MCF 10A (cell line): Measurements from ENCODE around the gene MMP19. TPM values are rescaled to one million over a fixed set of nuclear protein-coding genes. Genes with fewer than 3 reads are reported as not detected.

Source experiments
- BruUV-seq: library from RNA; stranded (reverse); fragments of 400-500 nt; replicated peaks from 2 replicates; lab custom pipeline; 2021; lab: Mats Ljungman, UMichigan
- CTCF ChIA-PET: fragments of 300-600 bp; sonication (Branson Sonifier 250); formaldehyde crosslinking; extraction: SDS; loops from one replicate; lab custom pipeline; 2021; ENCODE audit warnings: antibody characterized with exemption, inconsistent platforms; lab: Yijun Ruan, JAX
- POLR2A ChIA-PET: fragments of 300-600, 350-650 bp; sonication (Branson Sonifier 250); formaldehyde crosslinking; extraction: SDS; loops from one replicate; lab custom pipeline; 2020; ENCODE audit warnings: antibody characterized with exemption, inconsistent platforms; lab: Yijun Ruan, JAX
- DNase-seq: peaks from one replicate; pipeline ENCODE4 v3.0.0-alpha.2; 2018; ENCODE audit not compliant: unreplicated experiment
- H3K27ac Mint-ChIP-seq: one replicate; pipeline ENCODE4 v1.8.0; 2022; ENCODE audit warnings: mild to moderate bottlenecking, low read depth, mixed read lengths; ENCODE audit not compliant: unreplicated experiment
- H3K27me3 Mint-ChIP-seq: one replicate; pipeline ENCODE4 v1.8.0; 2022; ENCODE audit warnings: mixed read lengths; ENCODE audit not compliant: insufficient read depth, unreplicated experiment
- H3K36me3 Mint-ChIP-seq: one replicate; pipeline ENCODE4 v1.8.0; 2022; ENCODE audit warnings: mild to moderate bottlenecking, moderate library complexity, mixed read lengths; ENCODE audit not compliant: insufficient read depth, unreplicated experiment
- H3K4me1 Mint-ChIP-seq: one replicate; pipeline ENCODE4 v1.8.0; 2022; ENCODE audit warnings: mixed read lengths; ENCODE audit not compliant: insufficient read depth, unreplicated experiment
- H3K4me3 Mint-ChIP-seq: one replicate; pipeline ENCODE4 v1.8.0; 2022; ENCODE audit warnings: mild to moderate bottlenecking, moderate library complexity, mixed read lengths; ENCODE audit not compliant: unreplicated experiment
- H3K9me3 Mint-ChIP-seq: one replicate; pipeline ENCODE4 v1.8.0; 2022; ENCODE audit warnings: mixed read lengths; ENCODE audit not compliant: unreplicated experiment
- intact Hi-C: fragments of 100-400 bp; cut with micrococcal nuclease; formaldehyde crosslinking; loops from 2 replicates; pipeline ENCODE4 v1.14.1; 2022
- total RNA-seq: library from RNA; stranded (reverse); gene quantifications from 2 replicates; pipeline ENCODE4 v1.2.3, GENCODE V29; 2022
- TF ChIP-seq, protein P1 (sequence below): fragments of 200-600 bp; IDR thresholded peaks from one replicate; pipeline ENCODE4 v1.8.0; 2022; ENCODE audit warnings: antibody characterized with exemption, mild to moderate bottlenecking; ENCODE audit not compliant: unreplicated experiment

MMP19 gene
- total RNA-seq, 1 experiment from 2014 or later, result 3.7 TPM

DNA sequence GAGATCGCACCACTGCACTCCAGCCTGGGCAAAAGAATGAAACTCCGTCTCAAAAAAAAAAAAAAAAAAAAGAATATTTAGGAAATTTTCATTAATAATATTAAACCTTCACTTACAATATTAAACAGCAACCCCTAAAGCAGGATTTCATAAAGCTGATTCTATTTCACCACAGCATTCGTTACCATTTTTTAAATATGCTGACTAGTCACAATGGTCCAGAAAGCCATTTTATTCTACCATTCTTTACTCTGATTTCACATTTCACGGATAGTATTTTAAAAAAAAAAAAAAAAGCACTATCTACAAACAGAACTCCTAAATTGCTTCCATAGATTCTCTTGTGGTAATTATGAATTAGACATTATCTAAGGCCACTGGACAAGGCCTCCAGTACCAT, 52.8 kb downstream of the MMP19 start:
- Mint-ChIP-seq H3K36me3 (peaks cover 89% of the 10 kb centered on the region), H3K4me3 (no peak overlapping the region), H3K27me3 (no peaks in the 10 kb centered on the region), H3K27ac (no peak overlapping the region), H3K4me1 (no peaks in the 10 kb centered on the region), H3K9me3 (no peaks in the 10 kb centered on the region)
- no peak for DNase-seq
- TF ChIP-seq, protein P1, sequence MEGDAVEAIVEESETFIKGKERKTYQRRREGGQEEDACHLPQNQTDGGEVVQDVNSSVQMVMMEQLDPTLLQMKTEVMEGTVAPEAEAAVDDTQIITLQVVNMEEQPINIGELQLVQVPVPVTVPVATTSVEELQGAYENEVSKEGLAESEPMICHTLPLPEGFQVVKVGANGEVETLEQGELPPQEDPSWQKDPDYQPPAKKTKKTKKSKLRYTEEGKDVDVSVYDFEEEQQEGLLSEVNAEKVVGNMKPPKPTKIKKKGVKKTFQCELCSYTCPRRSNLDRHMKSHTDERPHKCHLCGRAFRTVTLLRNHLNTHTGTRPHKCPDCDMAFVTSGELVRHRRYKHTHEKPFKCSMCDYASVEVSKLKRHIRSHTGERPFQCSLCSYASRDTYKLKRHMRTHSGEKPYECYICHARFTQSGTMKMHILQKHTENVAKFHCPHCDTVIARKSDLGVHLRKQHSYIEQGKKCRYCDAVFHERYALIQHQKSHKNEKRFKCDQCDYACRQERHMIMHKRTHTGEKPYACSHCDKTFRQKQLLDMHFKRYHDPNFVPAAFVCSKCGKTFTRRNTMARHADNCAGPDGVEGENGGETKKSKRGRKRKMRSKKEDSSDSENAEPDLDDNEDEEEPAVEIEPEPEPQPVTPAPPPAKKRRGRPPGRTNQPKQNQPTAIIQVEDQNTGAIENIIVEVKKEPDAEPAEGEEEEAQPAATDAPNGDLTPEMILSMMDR, result no peak
- ChIA-PET CTCF (interaction anchor here (0.6 kb wide), 1 partner anchor 52 kb away, joined by 3 read pairs; no protein-coding TSS in a partner anchor), POLR2A (interaction anchor here (0.7 to 2.5 kb wide), 2 partner anchors 8 to 28 kb away, joined by 4 to 9 read pairs; partner anchors contain the start of genes ORMDL2 and SARNP)
- BruUV-seq, result no TSS peak
- intact Hi-C loops, result no loop called here

DNA sequence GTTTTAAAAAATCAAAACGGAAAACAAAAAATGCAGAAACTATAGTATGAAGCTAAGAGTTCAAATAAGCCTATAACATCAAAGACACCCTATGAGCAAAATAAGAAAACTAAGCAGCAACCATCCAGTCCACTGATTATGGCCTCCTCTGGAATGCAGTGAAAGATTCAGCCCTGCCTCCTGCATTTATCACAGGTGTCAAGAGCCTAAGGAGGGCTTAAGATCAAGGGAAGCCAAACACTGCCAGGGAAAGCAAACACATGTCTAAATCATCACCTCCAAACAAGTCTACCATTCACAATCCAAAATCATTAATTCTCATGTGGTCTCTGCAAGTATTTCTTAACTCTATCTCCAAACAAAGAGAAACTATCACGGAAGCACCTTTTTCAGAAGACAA, 53.6 kb downstream of the MMP19 start:
- no peak overlapping the region for H3K4me3 Mint-ChIP-seq
- POLR2A ChIA-PET, result interaction anchor here (0.7 to 2.5 kb wide), 2 partner anchors 28 to 138 kb away, joined by 3 to 9 read pairs; partner anchors contain the start of genes ORMDL2 and SARNP
- H3K9me3 Mint-ChIP-seq, result no peaks in the 10 kb centered on the region
- H3K27ac Mint-ChIP-seq, result no peak overlapping the region
- no peaks in the 10 kb centered on the region for H3K4me1 Mint-ChIP-seq
- no peak for DNase-seq
- no TSS peak for BruUV-seq
- CTCF ChIA-PET, result interaction anchor here (1.7 kb wide), 1 partner anchor 51 kb away, joined by 12 read pairs; no protein-coding TSS in a partner anchor
- H3K27me3 Mint-ChIP-seq, result no peaks in the 10 kb centered on the region
- intact Hi-C loops, result no loop called here
- TF ChIP-seq, protein P1, result no peak
- peaks cover 87% of the 10 kb centered on the region for H3K36me3 Mint-ChIP-seq

DNA sequence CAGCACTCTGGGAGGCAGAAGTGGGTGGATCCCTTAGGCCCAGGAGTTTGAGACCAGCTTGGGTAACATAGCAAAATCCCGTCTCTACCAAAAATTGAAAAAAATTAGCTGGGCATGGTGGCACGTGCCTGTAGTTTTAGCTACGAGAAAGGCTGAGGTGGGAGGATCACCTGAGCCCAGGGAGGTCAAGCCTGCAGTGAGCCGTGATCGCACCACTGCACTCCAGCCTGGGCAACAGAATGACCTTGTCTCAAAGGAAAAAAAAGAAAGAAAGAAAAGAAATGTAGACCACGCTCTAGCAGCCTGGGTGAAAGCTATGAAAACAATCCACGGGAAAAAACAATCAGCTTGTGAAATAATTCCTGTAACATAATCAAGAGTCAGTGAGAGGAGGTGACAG, 54.2 kb downstream of the MMP19 start:
- CTCF ChIA-PET, result interaction anchor here (0.5 to 1.7 kb wide), 3 partner anchors 13 to 272 kb away, joined by 3 to 12 read pairs (median 3); no protein-coding TSS in a partner anchor
- no TSS peak for BruUV-seq
- Mint-ChIP-seq H3K27me3 (no peaks in the 10 kb centered on the region), H3K36me3 (peaks cover 87% of the 10 kb centered on the region), H3K9me3 (no peaks in the 10 kb centered on the region), H3K4me1 (no peaks in the 10 kb centered on the region), H3K27ac (no peak overlapping the region), H3K4me3 (no peak overlapping the region)
- no peak for DNase-seq
- POLR2A ChIA-PET, result interaction anchor here (0.7 to 2.5 kb wide), 2 partner anchors 29 to 139 kb away, joined by 3 to 9 read pairs; partner anchors contain the start of genes ORMDL2 and SARNP
- intact Hi-C loops, result no loop called here
- TF ChIP-seq, protein P1, result no peak

Other genes with a start within 250 kb of the MMP19 start
- not detected in 2 replicates for gene OR10P1, start 206.0 kb downstream of the MMP19 start, total RNA-seq
- gene ITGA7, start 135.0 kb downstream of the MMP19 start, total RNA-seq, result 2.1 and 3.0 TPM in 2 replicates
- gene BLOC1S1, start 126.9 kb downstream of the MMP19 start, total RNA-seq, result 75.8 and 84.3 TPM in 2 replicates
- 2.5 and 3.9 TPM in 2 replicates for gene RDH5, start 122.5 kb downstream of the MMP19 start, total RNA-seq
- 552 and 724 TPM in 2 replicates for gene CD63, start 113.9 kb downstream of the MMP19 start, total RNA-seq
- 1.9 TPM in 2 replicates for gene GDF11, start 99.8 kb downstream of the MMP19 start, total RNA-seq
- gene SARNP, start 25.2 kb downstream of the MMP19 start, total RNA-seq, result 39.2 and 61.1 TPM in 2 replicates
- gene ORMDL2, start 24.9 kb downstream of the MMP19 start, total RNA-seq, result 54.6 and 55.9 TPM in 2 replicates
- gene DNAJC14, start 13.3 kb downstream of the MMP19 start, total RNA-seq, result 27.3 and 29.9 TPM in 2 replicates
- 50.5 and 56.5 TPM in 2 replicates for gene PYM1, start 85.0 kb upstream of the MMP19 start, total RNA-seq
- gene DGKA, start 88.2 kb upstream of the MMP19 start, total RNA-seq, result 177 and 236 TPM in 2 replicates
- gene PMEL, start 123.1 kb upstream of the MMP19 start, total RNA-seq, result 0.59 TPM in 1 of 2 replicates, not detected in the other
- gene CDK2, start 123.9 kb upstream of the MMP19 start, total RNA-seq, result 17.9 and 23.8 TPM in 2 replicates
- gene RAB5B, start 131.1 kb upstream of the MMP19 start, total RNA-seq, result 67.4 and 96.1 TPM in 2 replicates
- gene SUOX, start 154.3 kb upstream of the MMP19 start, total RNA-seq, result 6.3 and 7.9 TPM in 2 replicates
- gene IKZF4, start 178.1 kb upstream of the MMP19 start, total RNA-seq, result 2.4 and 3.4 TPM in 2 replicates
- gene RPS26, start 199.0 kb upstream of the MMP19 start, total RNA-seq, result 45.1 and 67.3 TPM in 2 replicates
- gene ERBB3, start 237.2 kb upstream of the MMP19 start, total RNA-seq, result 1.1 and 3.7 TPM in 2 replicates